Activated effector memory CD4-positive, alpha-beta T cell treated with anti-CD3 and anti-CD28 coated beads, Interleukin-2, amount 50 U/mL, for 16 hours (primary cell): ENCODE data around the gene PLD3.

ENCODE experiments used
- DNase-seq: peaks from one replicate; pipeline ENCODE4 v3.0.0-alpha.2; 2020

PLD3 gene

GRCh38 chr19:40335101-40335500 is 13.4 kb upstream of the PLD3 start:
- no peak for DNase-seq

- no peak for DNase-seq
Observed at GRCh38 chr19:40335855-40336600, 12.5 kb upstream of the PLD3 start.

GRCh38 chr19:40336601-40336900 is 11.9 kb upstream of the PLD3 start:
- no peak for DNase-seq

- no peak for DNase-seq
Observed at GRCh38 chr19:40337107-40337506, 11.4 kb upstream of the PLD3 start.

- no peak for DNase-seq
Observed at GRCh38 chr19:40337594-40337993, 10.9 kb upstream of the PLD3 start.

GRCh38 chr19:40339018-40339728 is 9.3 kb upstream of the PLD3 start:
- DNase-seq = no peak

- no peak for DNase-seq
Observed at GRCh38 chr19:40341601-40342482, 6.7 kb upstream of the PLD3 start.

GRCh38 chr19:40342644-40343311 is 5.7 kb upstream of the PLD3 start:
- DNase-seq = no peak

- DNase-seq = no peak
Observed at GRCh38 chr19:40344422-40344821, 4.1 kb upstream of the PLD3 start.

GRCh38 chr19:40348961-40349507 is 539 bp downstream of the PLD3 start:
- no peak for DNase-seq

- DNase-seq = no peak
Observed at GRCh38 chr19:40355975-40356680, 7.6 kb downstream of the PLD3 start.

GRCh38 chr19:40356681-40357595 is 8.4 kb downstream of the PLD3 start:
- DNase-seq = no peak

- no peak for DNase-seq
Observed at GRCh38 chr19:40357640-40358039, 9.1 kb downstream of the PLD3 start.

GRCh38 chr19:40358773-40359172 is 10.3 kb downstream of the PLD3 start:
- no peak for DNase-seq

GRCh38 chr19:40360020-40360707 is 11.7 kb downstream of the PLD3 start:
- no peak for DNase-seq

GRCh38 chr19:40360708-40361241 is 12.3 kb downstream of the PLD3 start:
- DNase-seq = no peak

GRCh38 chr19:40362160-40362559 is 13.7 kb downstream of the PLD3 start:
- DNase-seq = no peak

GRCh38 chr19:40363069-40363468 is 14.6 kb downstream of the PLD3 start:
- no peak for DNase-seq

- DNase-seq = no peak
Observed at GRCh38 chr19:40365010-40365409, 16.5 kb downstream of the PLD3 start.
